Neural cell (in vitro differentiated cells): ENCODE data around the gene C1QTNF3. TPM values are rescaled to one million over a fixed set of nuclear protein-coding genes. Genes with fewer than 3 reads are reported as not detected.

Source experiments
- H2AFZ ChIP-seq: fragments of 200-600, 300-800 bp; sonication (generic), shearing (Covaris generic); 2 replicates; pipeline ENCODE4 v1.6.0; 2014; ENCODE audit warnings: low read depth, mild to moderate bottlenecking, antibody characterized with exemption, low read length, moderate library complexity
- H3F3A ChIP-seq: fragments of 200-600 bp; shearing (Covaris generic); 2 replicates; pipeline ENCODE4 v1.6.1; 2016; ENCODE audit warnings: mild to moderate bottlenecking, moderate library complexity, mixed read lengths, antibody characterized with exemption, low read length; ENCODE audit not compliant: insufficient read depth, poor library complexity, severe bottlenecking
- H3K27ac ChIP-seq: fragments of 200-600, 300-800 bp; sonication (generic), shearing (Covaris generic); 2 replicates; pipeline ENCODE4 v1.5.1; 2014; ENCODE audit warnings: mild to moderate bottlenecking, low read length, moderate library complexity
- H3K27me3 ChIP-seq: fragments of 300-800, 200-600 bp; sonication (generic), shearing (Covaris generic); 2 replicates; pipeline ENCODE4 v1.6.0; 2014; ENCODE audit warnings: mild to moderate bottlenecking, low read depth, low read length, moderate library complexity; ENCODE audit not compliant: insufficient read depth
- H3K36me3 ChIP-seq: fragments of 300-800, 200-600 bp; sonication (generic), shearing (Covaris generic); 2 replicates; pipeline ENCODE4 v1.5.1; 2014; ENCODE audit warnings: mild to moderate bottlenecking, antibody characterized with exemption, low read length, moderate library complexity; ENCODE audit not compliant: insufficient read depth
- H3K4me2 ChIP-seq: fragments of 300-800, 200-600 bp; sonication (generic), shearing (Covaris generic); 2 replicates; pipeline ENCODE4 v1.6.0; 2014; ENCODE audit warnings: mild to moderate bottlenecking, low read length
- H3K4me3 ChIP-seq: fragments of 300-800, 200-600 bp; sonication (generic), shearing (Covaris generic); 2 replicates; pipeline ENCODE4 v1.5.1; 2014; ENCODE audit warnings: mild to moderate bottlenecking, low read length, moderate library complexity
- H3K79me2 ChIP-seq: fragments of 200-600 bp; shearing (Covaris generic); replicated peaks from 2 replicates; pipeline ENCODE4 v1.6.0; 2014; ENCODE audit warnings: mild to moderate bottlenecking, low read length, moderate library complexity; ENCODE audit not compliant: insufficient read depth
- H3K9ac ChIP-seq: fragments of 300-800, 200-600 bp; sonication (generic), shearing (Covaris generic); 2 replicates; pipeline ENCODE4 v1.6.1; 2016; ENCODE audit warnings: mild to moderate bottlenecking, low read length, mixed read lengths
- H3K9me2 ChIP-seq: fragments of 200-600 bp; shearing (Covaris generic); 2 replicates; pipeline ENCODE4 v1.6.1; 2016; ENCODE audit warnings: mild to moderate bottlenecking, low read length, mixed read lengths; ENCODE audit not compliant: insufficient read depth
- H3K9me3 ChIP-seq: fragments of 200-600, 300-800 bp; sonication (generic), shearing (Covaris generic); 2 replicates; pipeline ENCODE4 v1.6.1; 2016; ENCODE audit warnings: mild to moderate bottlenecking, mixed run types, low read length, moderate library complexity, mixed read lengths
- H4K20me1 ChIP-seq: fragments of 200-600 bp; shearing (Covaris generic); 2 replicates; pipeline ENCODE4 v1.6.1; 2016; ENCODE audit warnings: mild to moderate bottlenecking, mixed run types; ENCODE audit not compliant: insufficient read depth
- CTCF ChIP-seq: fragments of 450-650 bp; IDR thresholded peaks from 2 replicates; pipeline ENCODE4 v1.5.1; 2014; ENCODE audit warnings: antibody characterized with exemption, mild to moderate bottlenecking, moderate library complexity; ENCODE audit not compliant: poor library complexity, severe bottlenecking
- EP300 ChIP-seq: fragments of 450-650 bp; conservative IDR thresholded peaks from 2 replicates; pipeline ENCODE4 v1.6.1; 2014; ENCODE audit warnings: antibody characterized with exemption, mild to moderate bottlenecking, moderate library complexity; ENCODE audit not compliant: poor library complexity, severe bottlenecking
- EZH2 ChIP-seq: fragments of 200-600, 300-800 bp; shearing (Covaris generic), sonication (generic); IDR thresholded peaks from 2 replicates; pipeline ENCODE4 v1.6.1; 2014; ENCODE audit warnings: antibody characterized with exemption, low read length, borderline replicate concordance, mild to moderate bottlenecking; ENCODE audit not compliant: insufficient read depth, poor library complexity, severe bottlenecking
- MXI1 ChIP-seq: fragments of 450-650 bp; conservative IDR thresholded peaks from 2 replicates; pipeline ENCODE4 v1.6.1; 2014; ENCODE audit warnings: antibody characterized with exemption, mild to moderate bottlenecking; ENCODE audit not compliant: poor library complexity, severe bottlenecking
- POLR2AphosphoS5 ChIP-seq: IDR thresholded peaks from 2 replicates; pipeline ENCODE4 v1.6.1; 2012
- RAD21 ChIP-seq: fragments of 450-650 bp; conservative IDR thresholded peaks from 2 replicates; pipeline ENCODE4 v1.6.1; 2014; ENCODE audit warnings: antibody characterized with exemption, mild to moderate bottlenecking, moderate library complexity
- REST ChIP-seq: IDR thresholded peaks from 2 replicates; pipeline ENCODE4 v1.6.1; 2012; ENCODE audit warnings: borderline replicate concordance
- SMC3 ChIP-seq: fragments of 450-650 bp; conservative IDR thresholded peaks from 2 replicates; pipeline ENCODE4 v1.6.1; 2014; ENCODE audit warnings: antibody characterized with exemption, mild to moderate bottlenecking, moderate library complexity; ENCODE audit not compliant: poor library complexity
- TAF1 ChIP-seq: IDR thresholded peaks from 2 replicates; pipeline ENCODE4 v1.6.1; 2012; ENCODE audit warnings: low read depth
- polyA plus RNA-seq: library from polyadenylated mRNA; depleted of rRNA; stranded (reverse); fragments of >200 nt; gene quantifications from 2 replicates; pipeline ENCODE4 v1.2.3, GENCODE V29; 2014

The C1QTNF3 gene
- polyA plus RNA-seq, 1 donor from 2014 or later = 33.1 TPM

GRCh38 chr5:34039398-34040157 lies 3.4 kb downstream of the C1QTNF3 start:
- no peaks in the 10 kb centered on the region for H3F3A ChIP-seq
- no peaks in the 10 kb centered on the region for H3K27me3 ChIP-seq
- no peak for TF ChIP-seq EZH2
- no peak overlapping the region for H3K9ac ChIP-seq
- no peaks in the 10 kb centered on the region for H3K9me2 ChIP-seq
- no peaks in the 10 kb centered on the region for H4K20me1 ChIP-seq
- H2AFZ ChIP-seq = no peak overlapping the region
- no peak overlapping the region for H3K4me3 ChIP-seq
- peaks cover 6% of the 10 kb centered on the region for H3K36me3 ChIP-seq
- H3K27ac ChIP-seq = no peak overlapping the region
- no peaks in the 10 kb centered on the region for H3K79me2 ChIP-seq
- H3K9me3 ChIP-seq = no peaks in the 10 kb centered on the region
- H3K4me2 ChIP-seq = no peak overlapping the region

- no peak overlapping the region for H3K9ac ChIP-seq
- no peaks in the 10 kb centered on the region for H3K27me3 ChIP-seq
- no peaks in the 10 kb centered on the region for H4K20me1 ChIP-seq
- no peak overlapping the region for H3K4me3 ChIP-seq
- TF ChIP-seq TAF1 = no peak
- no peak for TF ChIP-seq SMC3
- no peak for TF ChIP-seq REST
- TF ChIP-seq CTCF = no peak
- no peak for TF ChIP-seq EZH2
- TF ChIP-seq POLR2AphosphoS5 = no peak
- no peak for TF ChIP-seq MXI1
- TF ChIP-seq RAD21 = no peak
- TF ChIP-seq EP300 = no peak
- H2AFZ ChIP-seq = no peak overlapping the region
- no peaks in the 10 kb centered on the region for H3K9me2 ChIP-seq
- peaks cover 6% of the 10 kb centered on the region for H3K36me3 ChIP-seq
- H3F3A ChIP-seq = no peaks in the 10 kb centered on the region
- H3K9me3 ChIP-seq = no peaks in the 10 kb centered on the region
- H3K27ac ChIP-seq = no peak overlapping the region
- H3K4me2 ChIP-seq = no peak overlapping the region
- no peaks in the 10 kb centered on the region for H3K79me2 ChIP-seq
Measured at GRCh38 chr5:34038838-34039237, 4.2 kb downstream of the C1QTNF3 start.
